ENCODE results near the gene KIAA2012. TPM values are rescaled to one million over a fixed set of nuclear protein-coding genes. Genes with fewer than 3 reads are reported as not detected.

KIAA2012 gene
- polyA plus RNA-seq, 1 donor (not counting 4 experiments of a cell fraction or from before 2014, with no cell fraction given) = not detected

DNA sequence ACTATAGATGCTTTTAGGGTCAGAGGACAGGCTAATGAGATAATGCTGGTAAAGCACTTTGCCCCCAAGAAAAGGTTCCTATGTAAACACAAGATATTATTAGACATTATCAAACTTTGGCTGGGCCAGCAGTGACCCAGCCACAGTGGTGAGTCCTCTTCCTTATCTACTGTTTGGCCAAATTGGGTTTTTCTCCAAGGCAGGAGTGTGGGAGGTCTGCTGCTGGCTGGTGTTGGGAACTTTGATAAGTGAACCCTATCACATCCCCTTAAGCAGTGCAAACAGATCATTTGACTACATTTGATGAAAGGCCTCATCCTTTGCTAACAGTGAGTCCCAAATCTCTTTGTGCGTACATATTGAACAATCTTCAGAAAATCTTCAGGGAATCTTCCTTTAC, 23.2 kb upstream of the KIAA2012 start:
- peaks cover 8% of the 10 kb centered on the region for H3K27me3 ChIP-seq (ENCODE audit: control insufficient read depth, extremely low read depth, insufficient read depth, low read length)
- H3K4me2 ChIP-seq (ENCODE audit: control insufficient read depth, extremely low read depth, insufficient read depth, low read depth, low read length) = no peak overlapping the region

GRCh38 chr2:202050652-202051051, 22.4 kb upstream of the KIAA2012 start:
- dilution Hi-C loops (cut with MboI; ENCODE audit: extremely low pct_ligation_motif_present, low sequenced_read_pairs) = no loop called here
- Histone ChIP-seq H3K4me2 (ENCODE audit: control insufficient read depth, extremely low read depth, insufficient read depth, low read depth, low read length) (no peak overlapping the region), H3K4me1 (ENCODE audit: control insufficient read depth, extremely low read depth, insufficient read depth, low read length) (no peaks in the 10 kb centered on the region)

More for the DNA sequence above, 23.2 kb upstream of the KIAA2012 start:
- FAIRE-seq (no peak), DNase-seq (ENCODE audit: low read depth, low spot score) (no peak)
- Histone ChIP-seq H3K79me2 (ENCODE audit: control insufficient read depth, insufficient read depth, low read length) (no peaks in the 10 kb centered on the region), H3K4me1 (ENCODE audit: control insufficient read depth, extremely low read depth, insufficient read depth, low read length) (no peaks in the 10 kb centered on the region), H3K9ac (ENCODE audit: control insufficient read depth, extremely low read depth, insufficient read depth, low read length) (no peak overlapping the region), H2AFZ (ENCODE audit: control insufficient read depth, low read length) (no peak overlapping the region), H3K4me3 (ENCODE audit: control insufficient read depth in 2 of 3, extremely low read depth in 1 of 3, insufficient read depth in 2 of 3, low read depth in 1 of 3, low read length in 3 of 3) (no peak overlapping the region), H3K36me3 (ENCODE audit: control insufficient read depth in 2 of 2, extremely low read depth in 1 of 2, insufficient read depth in 2 of 2, low read length in 2 of 2) (no peaks in the 10 kb centered on the region), H4K20me1 (ENCODE audit: control insufficient read depth, extremely low read depth, insufficient read depth, low read length) (no peaks in the 10 kb centered on the region), H3K9me3 (ENCODE audit: control insufficient read depth, low read depth, low read length) (no peaks in the 10 kb centered on the region), H3K27ac (ENCODE audit: control insufficient read depth, insufficient read depth, low read length) (no peak overlapping the region), H3K9me1 (ENCODE audit: control insufficient read depth, extremely low read depth, insufficient read depth, low read length) (no peaks in the 10 kb centered on the region)
- TF ChIP-seq EZH2 (IDR thresholded peaks at IDR 0.05; ENCODE audit: low read length) = no peak
- TF ChIP-seq, protein P1, sequence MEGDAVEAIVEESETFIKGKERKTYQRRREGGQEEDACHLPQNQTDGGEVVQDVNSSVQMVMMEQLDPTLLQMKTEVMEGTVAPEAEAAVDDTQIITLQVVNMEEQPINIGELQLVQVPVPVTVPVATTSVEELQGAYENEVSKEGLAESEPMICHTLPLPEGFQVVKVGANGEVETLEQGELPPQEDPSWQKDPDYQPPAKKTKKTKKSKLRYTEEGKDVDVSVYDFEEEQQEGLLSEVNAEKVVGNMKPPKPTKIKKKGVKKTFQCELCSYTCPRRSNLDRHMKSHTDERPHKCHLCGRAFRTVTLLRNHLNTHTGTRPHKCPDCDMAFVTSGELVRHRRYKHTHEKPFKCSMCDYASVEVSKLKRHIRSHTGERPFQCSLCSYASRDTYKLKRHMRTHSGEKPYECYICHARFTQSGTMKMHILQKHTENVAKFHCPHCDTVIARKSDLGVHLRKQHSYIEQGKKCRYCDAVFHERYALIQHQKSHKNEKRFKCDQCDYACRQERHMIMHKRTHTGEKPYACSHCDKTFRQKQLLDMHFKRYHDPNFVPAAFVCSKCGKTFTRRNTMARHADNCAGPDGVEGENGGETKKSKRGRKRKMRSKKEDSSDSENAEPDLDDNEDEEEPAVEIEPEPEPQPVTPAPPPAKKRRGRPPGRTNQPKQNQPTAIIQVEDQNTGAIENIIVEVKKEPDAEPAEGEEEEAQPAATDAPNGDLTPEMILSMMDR (optimal IDR thresholded peaks at IDR 0.05 in 1 of 3, IDR thresholded peaks at IDR 0.05 in 1 of 3, conservative IDR thresholded peaks at IDR 0.05 in 1 of 3; ENCODE audit: extremely low read depth in 1 of 3, insufficient read depth in 2 of 3, low read length in 3 of 3) = no peak
- dilution Hi-C loops (cut with MboI; ENCODE audit: extremely low pct_ligation_motif_present, low sequenced_read_pairs) = no loop called here

More at GRCh38 chr2:202050652-202051051, 22.4 kb upstream of the KIAA2012 start:
- H4K20me1 ChIP-seq (ENCODE audit: control insufficient read depth, extremely low read depth, insufficient read depth, low read length) = no peaks in the 10 kb centered on the region
- TF ChIP-seq EZH2 (IDR thresholded peaks at IDR 0.05; ENCODE audit: low read length) = no peak
- TF ChIP-seq, protein P1 (optimal IDR thresholded peaks at IDR 0.05 in 1 of 3, IDR thresholded peaks at IDR 0.05 in 1 of 3, conservative IDR thresholded peaks at IDR 0.05 in 1 of 3; ENCODE audit: extremely low read depth in 1 of 3, insufficient read depth in 2 of 3, low read length in 3 of 3) = no peak
- H3K9me1 ChIP-seq (ENCODE audit: control insufficient read depth, extremely low read depth, insufficient read depth, low read length) = no peaks in the 10 kb centered on the region
- no peaks in the 10 kb centered on the region for H3K79me2 ChIP-seq (ENCODE audit: control insufficient read depth, insufficient read depth, low read length)
- DNase-seq (ENCODE audit: low read depth, low spot score) (no peak), FAIRE-seq (no peak)
- no peak overlapping the region for H3K27ac ChIP-seq (ENCODE audit: control insufficient read depth, insufficient read depth, low read length)
- H3K4me3 ChIP-seq (ENCODE audit: control insufficient read depth in 2 of 3, extremely low read depth in 1 of 3, insufficient read depth in 2 of 3, low read depth in 1 of 3, low read length in 3 of 3) = no peak overlapping the region
- H3K9me3 ChIP-seq (ENCODE audit: control insufficient read depth, low read depth, low read length) = no peaks in the 10 kb centered on the region
- H3K9ac ChIP-seq (ENCODE audit: control insufficient read depth, extremely low read depth, insufficient read depth, low read length) = no peak overlapping the region
- H2AFZ ChIP-seq (ENCODE audit: control insufficient read depth, low read length) = no peak overlapping the region
- H3K27me3 ChIP-seq (ENCODE audit: control insufficient read depth, extremely low read depth, insufficient read depth, low read length) = peaks cover 8% of the 10 kb centered on the region
- H3K36me3 ChIP-seq (ENCODE audit: control insufficient read depth in 2 of 2, extremely low read depth in 1 of 2, insufficient read depth in 2 of 2, low read length in 2 of 2) = no peaks in the 10 kb centered on the region
